B cell (primary cell): ENCODE data around the gene GORASP1. TPM values are rescaled to one million over a fixed set of nuclear protein-coding genes. Genes with fewer than 3 reads are reported as not detected.

Source experiments
- ATAC-seq: fragments of 200-7000 bp; cut with Tn5 transposase; one replicate; pipeline ENCODE4 v1.10.0; 2021; ENCODE audit warnings: low read depth, mild to moderate bottlenecking, moderate number of reproducible peaks, moderate library complexity
- CTCF ChIA-PET: fragments of 350-600 bp; sonication (Branson Sonifier 250); formaldehyde crosslinking; loops from one replicate; lab custom pipeline; 2021; ENCODE audit warnings: antibody characterized with exemption, inconsistent platforms; lab: Charles Lee
- POLR2A ChIA-PET: fragments of 350-600 bp; sonication (Branson Sonifier 250); formaldehyde crosslinking; loops from one replicate; lab custom pipeline; 2021; ENCODE audit warnings: antibody characterized with exemption; lab: Charles Lee
- DNase-seq: peaks from one replicate; pipeline ENCODE4 v3.0.0; 2013
- H2AFZ ChIP-seq: 2 replicates; pipeline ENCODE4 v1.6.1; 2012; ENCODE audit warnings: mild to moderate bottlenecking, low read depth, low read length; ENCODE audit not compliant: insufficient read depth, poor library complexity, severe bottlenecking
- H3K27ac ChIP-seq, 2 donors: 1 replicate in 1 of 2; 2 replicates in 1 of 2; pipeline ENCODE4 v1.5.1; 2012 to 2013; ENCODE audit warnings: low read length in 2 of 2, mild to moderate bottlenecking in 2 of 2, moderate library complexity in 1 of 2
- H3K27me3 ChIP-seq, 4 experiments: fragments of 200-600 bp in 1 of 4; sonication (generic) in 1 of 4; replicated peaks in 1 of 4; 1 replicate in 2 of 4; 2 replicates in 2 of 4; pipeline versions ENCODE4 v1.6.1 to v1.7.0; 2013 to 2016; ENCODE audit warnings: low read length in 3 of 4, mild to moderate bottlenecking in 2 of 4, mixed read lengths in 1 of 4, moderate library complexity in 1 of 4; ENCODE audit not compliant: insufficient read depth in 4 of 4, control insufficient read depth in 3 of 4; ENCODE audit errors: control extremely low read depth in 1 of 4
- H3K36me3 ChIP-seq, 2 experiments: replicated peaks in 1 of 2; 1 replicate in 1 of 2; 2 replicates in 1 of 2; pipeline versions ENCODE4 v1.6.1 to v1.7.1; 2013; ENCODE audit warnings: low read length in 1 of 2; ENCODE audit not compliant: insufficient read depth in 2 of 2, control insufficient read depth in 1 of 2; ENCODE audit errors: control extremely low read depth in 1 of 2, extremely low read depth in 1 of 2
- H3K4me1 ChIP-seq, 2 donors: fragments of 200-600 bp in 1 of 2; sonication (generic) in 1 of 2; 1 replicate in 1 of 2; 2 replicates in 1 of 2; pipeline versions ENCODE4 v1.5.1 to v1.6.1; 2013 to 2017; ENCODE audit warnings: low read length in 2 of 2; ENCODE audit not compliant: control insufficient read depth in 2 of 2, insufficient read depth in 2 of 2
- H3K4me2 ChIP-seq: replicated peaks from 2 replicates; pipeline ENCODE3; 2012; ENCODE audit warnings: mild to moderate bottlenecking, low read depth, low read length; ENCODE audit not compliant: poor library complexity, severe bottlenecking
- H3K4me3 ChIP-seq, 5 experiments: fragments of 200-600 bp in 1 of 5; sonication (generic) in 1 of 5; 1 replicate in 3 of 5; 2 replicates in 2 of 5; pipeline versions ENCODE4 v1.5.1 to v1.7.0; 2011 to 2016; ENCODE audit warnings: low read length in 4 of 5, mild to moderate bottlenecking in 4 of 5, low read depth in 2 of 5, control low read depth in 1 of 5, moderate library complexity in 1 of 5; ENCODE audit not compliant: insufficient read depth in 1 of 5; ENCODE audit errors: control extremely low read depth in 1 of 5, extremely low read depth in 1 of 5
- H3K79me2 ChIP-seq: fragments of 200-600 bp; sonication (generic); one replicate; pipeline ENCODE4 v1.6.0; 2016; ENCODE audit warnings: low read length; ENCODE audit not compliant: control insufficient read depth, insufficient read depth
- H3K9ac ChIP-seq: fragments of 200-600 bp; sonication (generic); 2 replicates; pipeline ENCODE4 v1.6.1; 2017; ENCODE audit warnings: mild to moderate bottlenecking, low read length, moderate library complexity
- H3K9me3 ChIP-seq, 3 donors: one replicate each; pipeline versions ENCODE4 v1.6.1 to v1.7.1; 2013; ENCODE audit warnings: low read length in 2 of 3; ENCODE audit not compliant: control insufficient read depth in 2 of 3, insufficient read depth in 1 of 3; ENCODE audit errors: control extremely low read depth in 1 of 3
- H4K20me1 ChIP-seq: 2 replicates; pipeline ENCODE4 v1.6.0; 2012; ENCODE audit warnings: mild to moderate bottlenecking, low read length; ENCODE audit not compliant: insufficient read depth, control insufficient read depth, poor library complexity, severe bottlenecking
- H3K27ac Mint-ChIP-seq: one replicate; pipeline ENCODE4 v1.8.0; 2021; ENCODE audit warnings: mixed read lengths
- H3K27me3 Mint-ChIP-seq: one replicate; pipeline ENCODE4 v1.8.0; 2021; ENCODE audit warnings: mixed read lengths
- H3K4me1 Mint-ChIP-seq: one replicate; pipeline ENCODE4 v1.8.0; 2021; ENCODE audit warnings: mixed read lengths
- H3K4me3 Mint-ChIP-seq: one replicate; pipeline ENCODE4 v1.8.0; 2021; ENCODE audit warnings: mixed read lengths
- H3K9me3 Mint-ChIP-seq: one replicate; pipeline ENCODE4 v1.8.0; 2022; ENCODE audit warnings: mixed read lengths; ENCODE audit not compliant: insufficient read depth
- CTCF ChIP-seq: fragments of 200-600 bp; IDR thresholded peaks from one replicate; pipeline ENCODE4 v1.8.0; 2022; ENCODE audit warnings: antibody characterized with exemption, mild to moderate bottlenecking
- EZH2 ChIP-seq: IDR thresholded peaks from 2 replicates; pipeline ENCODE4 v1.6.1; 2012; ENCODE audit warnings: borderline replicate concordance, low read depth, mild to moderate bottlenecking, moderate library complexity, low read length; ENCODE audit not compliant: insufficient read depth, poor library complexity, severe bottlenecking
- WGBS: methylation state at CpG from one replicate; pipeline ENCODE4 v1.1.5; 2013; ENCODE audit warnings: missing lambda C conversion rate; ENCODE audit not compliant: insufficient coverage; 5-methylcytosine and 5-hydroxymethylcytosine counted together
- intact Hi-C: fragments of 100-400 bp; cut with micrococcal nuclease; formaldehyde crosslinking; loops from one replicate; pipeline ENCODE4 v1.10.0; 2022
- polyA plus RNA-seq: library from polyadenylated mRNA; depleted of rRNA; stranded (reverse); fragments of >200 nt; gene quantifications from 2 replicates; pipeline ENCODE4 v1.2.3, GENCODE V29; 2012
- total RNA-seq, 2 donors: library from RNA; stranded (reverse); fragments of 120-200 nt in 1 of 2; gene quantifications; 1 replicate in 1 of 2; 2 replicates in 1 of 2; pipeline versions ENCODE4 v1.2.3 to v1.2.4, GENCODE V29; 2013 to 2022

GORASP1 gene
- total and polyA plus RNA-seq, 2 donors (not counting 1 experiment from before 2014, with no cell fraction given) = 81.7 to 84.0 TPM

DNA sequence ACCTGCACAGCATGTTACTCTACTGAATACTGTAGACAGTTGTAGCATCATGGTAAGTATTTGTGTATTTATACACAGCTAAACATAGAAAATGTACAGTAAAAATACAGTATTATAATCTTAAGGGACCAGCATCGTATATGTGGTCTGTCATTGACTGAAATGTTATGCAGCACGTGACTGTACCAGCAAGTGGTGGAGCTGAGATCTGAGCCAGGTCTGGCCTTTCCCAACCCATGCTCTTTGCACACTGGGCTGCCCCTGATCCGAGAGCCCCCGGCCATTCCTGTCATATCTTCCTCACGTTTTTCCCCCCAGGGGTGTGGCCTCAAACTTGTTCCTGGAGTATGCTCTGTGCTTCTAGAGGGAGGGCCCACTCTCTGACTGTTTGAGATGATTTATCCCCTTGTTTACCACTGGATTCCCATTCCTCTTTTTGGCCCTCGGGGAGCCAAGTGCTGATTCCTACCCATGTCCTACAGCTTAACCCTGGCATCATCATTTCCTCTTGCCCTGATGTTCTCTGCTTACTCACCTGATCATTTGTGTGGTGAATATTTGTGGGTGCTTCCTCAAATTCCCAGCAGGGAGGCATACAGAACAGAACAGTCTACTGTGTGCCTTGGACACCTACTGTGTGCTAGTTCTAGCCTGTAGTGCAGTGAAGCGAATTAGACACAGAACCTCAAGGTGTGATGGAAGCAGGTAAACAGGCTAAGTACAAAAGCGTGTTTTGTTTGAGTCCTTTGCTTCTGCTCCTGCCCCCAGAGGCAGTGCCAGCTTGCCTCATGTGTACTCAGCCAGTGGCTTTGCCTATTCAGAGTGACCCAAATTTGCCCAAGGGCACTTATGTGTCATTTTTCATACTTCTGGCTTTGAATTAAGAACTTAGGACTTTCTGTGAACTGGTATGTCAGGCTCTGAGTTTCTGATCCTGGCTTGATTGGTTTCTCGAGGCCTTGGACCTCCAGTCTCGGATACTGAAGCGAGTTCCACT, 25.0 kb upstream of the GORASP1 start:
- Mint-ChIP-seq H3K27ac (no peak overlapping the region), H3K4me3 (no peak overlapping the region)
- H3K4me2 ChIP-seq = no peak overlapping the region

More for the DNA sequence above, 25.0 kb upstream of the GORASP1 start:
- ChIA-PET CTCF (interaction anchor here (0.7 to 2.7 kb wide), 4 partner anchors 10 to 156 kb away, joined by 3 to 9 read pairs (median 5); no protein-coding TSS in a partner anchor), POLR2A (no interaction called here)
- H3K4me1 Mint-ChIP-seq = peaks cover 17% of the 10 kb centered on the region
- Histone ChIP-seq H3K27me3 (no peaks in the 10 kb centered on the region), H3K79me2 (no peaks in the 10 kb centered on the region), H4K20me1 (no peaks in the 10 kb centered on the region), H3K36me3 (peaks cover 0 to 59% of the 10 kb centered on the region in 2 experiments), H3K9me3 (no peaks in the 10 kb centered on the region), H3K9ac (no peak overlapping the region), H3K4me1 (peaks cover 14 to 15% of the 10 kb centered on the region in 2 donors), H3K4me3 (no peak overlapping the region), H2AFZ (no peak overlapping the region), H3K27ac (no peak overlapping the region)
- H3K27me3 Mint-ChIP-seq = no peaks in the 10 kb centered on the region
- ATAC-seq (no peak), DNase-seq (no peak)
- TF ChIP-seq CTCF (no peak), EZH2 (no peak)
- intact Hi-C loops = no loop called here
- no peaks in the 10 kb centered on the region for H3K9me3 Mint-ChIP-seq
- 94% methylated on average over 10 of the region's 11 CpGs for WGBS
